Measurements from ENCODE around the gene RPA3.

RPA3 gene

DNA sequence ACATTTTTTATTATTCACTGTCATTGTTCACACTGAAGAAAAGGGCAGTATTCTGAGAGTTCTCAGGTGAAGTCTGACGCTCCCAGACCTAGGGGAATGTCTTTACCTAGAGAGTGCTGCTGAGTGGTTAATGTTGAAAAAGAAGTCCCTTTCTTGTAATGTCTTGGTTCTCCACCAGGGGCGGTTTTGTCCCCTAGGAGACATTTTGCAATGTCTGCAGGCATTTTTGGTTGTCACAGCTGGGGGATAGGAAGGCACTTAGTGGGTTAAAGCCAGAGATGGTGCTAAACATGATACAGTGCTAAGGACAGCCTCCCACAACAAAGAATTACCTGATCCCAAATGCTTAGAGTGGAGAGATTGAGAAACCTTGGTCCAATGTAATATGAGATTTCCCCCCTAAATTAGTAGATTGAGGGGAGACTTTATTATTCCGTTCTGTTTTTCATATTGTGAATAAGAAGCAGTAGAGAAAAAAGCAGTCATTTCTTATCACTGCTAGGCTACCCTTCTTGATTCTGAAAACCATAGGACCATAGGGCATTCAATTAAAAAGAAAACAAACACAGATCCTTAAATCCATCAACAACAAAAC, 64.7 kb downstream of the RPA3 start:
- H3K14ac ChIP-seq (ENCODE audit: low read length): no peak overlapping the region
- H3K4me1 ChIP-seq (ENCODE audit: control insufficient read depth in 2 of 2, insufficient read depth in 1 of 2, low read depth in 1 of 2, low read length in 2 of 2): peaks cover 0 to 2% of the 10 kb centered on the region in 2 donors
- no peak overlapping the region for H2BK15ac ChIP-seq (ENCODE audit: low read length)
- no peak overlapping the region for H2AFZ ChIP-seq (ENCODE audit: low read length)
- no peak overlapping the region for H3K4me3 ChIP-seq (ENCODE audit: low read length in 2 of 2)
- H2BK5ac ChIP-seq (ENCODE audit: low read length): no peak overlapping the region
- H3K36me3 ChIP-seq (replicated peaks in 1 of 2; ENCODE audit: control insufficient read depth in 2 of 2, insufficient read depth in 2 of 2, low read length in 2 of 2): no peaks in the 10 kb centered on the region
- peak; percentile 18 for DNase-seq (ENCODE audit: low spot score)
- H3K79me1 ChIP-seq (ENCODE audit: low read depth, low read length): no peaks in the 10 kb centered on the region
- no peak overlapping the region for H2AK5ac ChIP-seq (ENCODE audit: low read depth, low read length)
- no peak overlapping the region for H3K27ac ChIP-seq (replicated peaks; ENCODE audit: low read length)
- H4K8ac ChIP-seq (ENCODE audit: low read depth, low read length): no peak overlapping the region
- no peak overlapping the region for H3K4me2 ChIP-seq (ENCODE audit: insufficient read depth, low read length, poor library complexity, severe bottlenecking)
- no CpG with 5 or more reads among the region's 3 CpGs for WGBS, 2 donors (ENCODE audit: extremely low coverage in 2 of 2, insufficient read length in 2 of 2, insufficient replicate concordance in 1 of 2)
- H3K4ac ChIP-seq (ENCODE audit: low read length): no peak overlapping the region
- H3K9me3 ChIP-seq (replicated peaks in 1 of 2; ENCODE audit: control insufficient read depth in 2 of 2, insufficient read depth in 1 of 2, low read depth in 1 of 2, low read length in 2 of 2): no peaks in the 10 kb centered on the region
- no peaks in the 10 kb centered on the region for H3K27me3 ChIP-seq (ENCODE audit: control insufficient read depth in 3 of 3, insufficient read depth in 3 of 3, low read depth in 1 of 3, low read length in 3 of 3)
- H3K23ac ChIP-seq (ENCODE audit: low read depth, low read length, poor library complexity): no peak overlapping the region
- no peak overlapping the region for H3K9ac ChIP-seq (ENCODE audit: low read depth, low read length, poor library complexity)
- no peak overlapping the region for H4K91ac ChIP-seq (ENCODE audit: low read depth, low read length, poor library complexity)
- no peak overlapping the region for H2BK120ac ChIP-seq (ENCODE audit: low read depth, low read length)
- no peak overlapping the region for H2BK12ac ChIP-seq (ENCODE audit: low read length)
- H3K18ac ChIP-seq (ENCODE audit: low read length): no peak overlapping the region

DNA sequence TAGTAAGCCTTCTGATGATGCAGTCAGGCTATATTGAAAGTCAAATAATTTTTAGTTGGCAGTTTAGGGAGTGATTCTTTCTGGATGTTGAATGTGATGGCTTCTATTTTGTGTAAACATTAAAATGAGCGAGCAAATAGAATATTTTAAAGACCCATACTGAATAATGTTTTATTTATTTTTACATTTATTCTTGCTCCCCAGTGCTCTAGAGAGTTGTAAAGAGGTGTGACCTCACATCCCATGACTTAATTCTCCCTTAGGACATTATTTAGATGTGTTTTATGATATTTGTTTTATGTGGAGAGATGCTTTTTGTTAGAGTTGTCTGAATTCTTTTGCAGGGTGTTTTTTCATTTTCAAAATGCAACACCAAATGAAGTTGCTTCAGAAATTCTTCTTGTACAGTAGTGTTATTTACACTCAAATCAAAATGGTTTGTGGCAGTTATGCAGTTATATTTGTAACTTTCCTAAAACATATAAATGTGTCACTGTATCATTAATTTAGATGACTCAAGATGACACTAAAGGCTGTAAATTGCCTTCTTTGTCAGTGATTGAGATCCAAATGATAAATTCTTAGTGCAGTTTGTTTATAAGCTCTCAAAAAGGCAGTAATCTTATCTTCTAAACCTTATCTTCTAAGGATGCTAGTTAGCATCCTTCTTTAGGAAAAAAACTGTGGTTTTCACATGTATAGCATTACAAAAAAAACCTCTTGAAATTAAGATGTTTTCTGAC, 65.4 kb downstream of the RPA3 start:
- H3K4me1 ChIP-seq (ENCODE audit: control insufficient read depth in 2 of 2, insufficient read depth in 1 of 2, low read depth in 1 of 2, low read length in 2 of 2): peaks cover 0 to 2% of the 10 kb centered on the region in 2 donors
- no peak overlapping the region for H4K91ac ChIP-seq (ENCODE audit: low read depth, low read length, poor library complexity)
- no peaks in the 10 kb centered on the region for H3K9me3 ChIP-seq (replicated peaks in 1 of 2; ENCODE audit: control insufficient read depth in 2 of 2, insufficient read depth in 1 of 2, low read depth in 1 of 2, low read length in 2 of 2)
- no peak overlapping the region for H3K4ac ChIP-seq (ENCODE audit: low read length)
- no peaks in the 10 kb centered on the region for H3K27me3 ChIP-seq (ENCODE audit: control insufficient read depth in 3 of 3, insufficient read depth in 3 of 3, low read depth in 1 of 3, low read length in 3 of 3)
- H2AFZ ChIP-seq (ENCODE audit: low read length): no peak overlapping the region
- H3K14ac ChIP-seq (ENCODE audit: low read length): no peak overlapping the region
- DNase-seq (ENCODE audit: low spot score): no peak
- no peak overlapping the region for H2BK5ac ChIP-seq (ENCODE audit: low read length)
- H3K9ac ChIP-seq (ENCODE audit: low read depth, low read length, poor library complexity): no peak overlapping the region
- no peak overlapping the region for H2BK12ac ChIP-seq (ENCODE audit: low read length)
- no peaks in the 10 kb centered on the region for H3K36me3 ChIP-seq (replicated peaks in 1 of 2; ENCODE audit: control insufficient read depth in 2 of 2, insufficient read depth in 2 of 2, low read length in 2 of 2)
- H2BK15ac ChIP-seq (ENCODE audit: low read length): no peak overlapping the region
- H2BK120ac ChIP-seq (ENCODE audit: low read depth, low read length): no peak overlapping the region
- H3K79me1 ChIP-seq (ENCODE audit: low read depth, low read length): no peaks in the 10 kb centered on the region
- no peak overlapping the region for H3K27ac ChIP-seq (replicated peaks; ENCODE audit: low read length)
- no peak overlapping the region for H2AK5ac ChIP-seq (ENCODE audit: low read depth, low read length)
- no peak overlapping the region for H4K8ac ChIP-seq (ENCODE audit: low read depth, low read length)
- no peak overlapping the region for H3K4me3 ChIP-seq (ENCODE audit: low read length in 2 of 2)
- WGBS, 2 donors (ENCODE audit: extremely low coverage in 2 of 2, insufficient read length in 2 of 2, insufficient replicate concordance in 1 of 2): no CpG with 5 or more reads among the region's 1 CpG
- H3K18ac ChIP-seq (ENCODE audit: low read length): no peak overlapping the region
- H3K23ac ChIP-seq (ENCODE audit: low read depth, low read length, poor library complexity): no peak overlapping the region
- no peak overlapping the region for H3K4me2 ChIP-seq (ENCODE audit: insufficient read depth, low read length, poor library complexity, severe bottlenecking)

DNA sequence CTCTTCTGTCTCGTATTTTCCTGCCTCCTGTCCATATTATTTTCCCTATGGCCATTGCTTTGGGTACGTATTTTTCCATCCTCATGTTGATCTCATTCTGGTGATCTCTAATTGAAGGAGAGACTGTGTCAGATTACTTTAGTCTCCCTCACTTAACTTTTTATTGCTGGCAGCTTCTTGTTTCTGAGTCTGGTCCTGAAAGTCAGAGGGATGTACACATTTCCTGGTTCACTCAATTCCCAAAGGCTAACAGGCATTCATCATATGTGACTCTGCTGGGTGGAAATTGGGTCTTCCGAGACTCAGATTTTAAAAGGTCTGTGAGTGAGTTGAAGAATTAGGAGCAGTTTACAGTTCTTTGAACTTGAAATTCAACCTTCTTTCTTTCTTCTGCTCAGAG, 66.9 kb downstream of the RPA3 start:
- no peak overlapping the region for H2BK15ac ChIP-seq (ENCODE audit: low read length)
- H4K8ac ChIP-seq (ENCODE audit: low read depth, low read length): no peak overlapping the region
- H3K79me1 ChIP-seq (ENCODE audit: low read depth, low read length): peaks cover 2% of the 10 kb centered on the region
- whole genome bisulfite sequencing, 2 donors (ENCODE audit: extremely low coverage in 2 of 2, insufficient read length in 2 of 2, insufficient replicate concordance in 1 of 2): no CpG with 5 or more reads among the region's 3 CpGs
- H3K9me3 ChIP-seq (replicated peaks in 1 of 2; ENCODE audit: control insufficient read depth in 2 of 2, insufficient read depth in 1 of 2, low read depth in 1 of 2, low read length in 2 of 2): no peaks in the 10 kb centered on the region
- no peak for DNase-seq (ENCODE audit: low spot score)
- H2BK12ac ChIP-seq (ENCODE audit: low read length): no peak overlapping the region
- H3K4me2 ChIP-seq (ENCODE audit: insufficient read depth, low read length, poor library complexity, severe bottlenecking): no peak overlapping the region
- H2BK5ac ChIP-seq (ENCODE audit: low read length): no peak overlapping the region
- no peak overlapping the region for H2BK120ac ChIP-seq (ENCODE audit: low read depth, low read length)
- peaks cover 0 to 2% of the 10 kb centered on the region in 2 donors for H3K4me1 ChIP-seq (ENCODE audit: control insufficient read depth in 2 of 2, insufficient read depth in 1 of 2, low read depth in 1 of 2, low read length in 2 of 2)
- no peak overlapping the region for H3K14ac ChIP-seq (ENCODE audit: low read length)
- no peak overlapping the region for H3K18ac ChIP-seq (ENCODE audit: low read length)
- H2AFZ ChIP-seq (ENCODE audit: low read length): no peak overlapping the region
- no peak overlapping the region for H3K4me3 ChIP-seq (ENCODE audit: low read length in 2 of 2)
- H3K9ac ChIP-seq (ENCODE audit: low read depth, low read length, poor library complexity): no peak overlapping the region
- no peaks in the 10 kb centered on the region for H3K27me3 ChIP-seq (ENCODE audit: control insufficient read depth in 3 of 3, insufficient read depth in 3 of 3, low read depth in 1 of 3, low read length in 3 of 3)
- no peak overlapping the region for H2AK5ac ChIP-seq (ENCODE audit: low read depth, low read length)
- H3K36me3 ChIP-seq (replicated peaks in 1 of 2; ENCODE audit: control insufficient read depth in 2 of 2, insufficient read depth in 2 of 2, low read length in 2 of 2): no peaks in the 10 kb centered on the region
- H4K91ac ChIP-seq (ENCODE audit: low read depth, low read length, poor library complexity): no peak overlapping the region
- H3K23ac ChIP-seq (ENCODE audit: low read depth, low read length, poor library complexity): no peak overlapping the region
- H3K4ac ChIP-seq (ENCODE audit: low read length): no peak overlapping the region
- H3K27ac ChIP-seq (replicated peaks; ENCODE audit: low read length): no peak overlapping the region

DNA sequence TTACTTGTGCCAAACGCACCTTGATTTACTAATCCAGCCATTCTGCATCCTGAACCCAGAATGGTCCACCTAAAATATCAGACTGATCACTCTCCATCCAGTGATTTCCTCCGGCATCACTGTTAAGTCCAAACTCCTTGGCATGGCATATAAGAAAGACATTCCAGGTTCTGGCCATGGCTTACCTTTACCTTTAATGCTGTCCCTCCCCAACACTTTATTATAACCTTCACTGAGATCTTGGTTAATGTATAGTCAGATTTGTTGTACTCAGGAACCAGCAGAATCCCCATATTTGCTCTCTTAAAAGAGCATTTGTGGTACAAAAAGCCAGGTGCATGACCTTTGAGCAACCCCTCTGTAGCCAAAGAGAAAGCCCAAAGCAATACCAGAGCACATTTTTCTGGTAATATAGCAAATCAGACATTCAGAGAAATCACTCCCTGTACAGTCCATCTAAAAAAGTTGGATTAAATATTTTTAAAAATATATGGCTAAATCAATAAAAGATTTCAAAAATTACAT, 67.7 kb downstream of the RPA3 start:
- H3K27me3 ChIP-seq (ENCODE audit: control insufficient read depth in 3 of 3, insufficient read depth in 3 of 3, low read depth in 1 of 3, low read length in 3 of 3): no peaks in the 10 kb centered on the region
- no peak overlapping the region for H2BK5ac ChIP-seq (ENCODE audit: low read length)
- no peak overlapping the region for H3K18ac ChIP-seq (ENCODE audit: low read length)
- H3K27ac ChIP-seq (replicated peaks; ENCODE audit: low read length): no peak overlapping the region
- H3K14ac ChIP-seq (ENCODE audit: low read length): no peak overlapping the region
- H3K9ac ChIP-seq (ENCODE audit: low read depth, low read length, poor library complexity): no peak overlapping the region
- H2BK12ac ChIP-seq (ENCODE audit: low read length): no peak overlapping the region
- H3K79me1 ChIP-seq (ENCODE audit: low read depth, low read length): peaks cover 2% of the 10 kb centered on the region
- H4K91ac ChIP-seq (ENCODE audit: low read depth, low read length, poor library complexity): no peak overlapping the region
- no peak overlapping the region for H2BK120ac ChIP-seq (ENCODE audit: low read depth, low read length)
- no peak overlapping the region for H2AK5ac ChIP-seq (ENCODE audit: low read depth, low read length)
- no peak overlapping the region for H3K23ac ChIP-seq (ENCODE audit: low read depth, low read length, poor library complexity)
- H4K8ac ChIP-seq (ENCODE audit: low read depth, low read length): no peak overlapping the region
- WGBS, 2 donors (ENCODE audit: extremely low coverage in 2 of 2, insufficient read length in 2 of 2, insufficient replicate concordance in 1 of 2): no CpG with 5 or more reads among the region's 2 CpGs
- H3K4ac ChIP-seq (ENCODE audit: low read length): no peak overlapping the region
- H3K9me3 ChIP-seq (replicated peaks in 1 of 2; ENCODE audit: control insufficient read depth in 2 of 2, insufficient read depth in 1 of 2, low read depth in 1 of 2, low read length in 2 of 2): peaks cover 0 to 2% of the 10 kb centered on the region in 2 donors
- no peak overlapping the region for H2BK15ac ChIP-seq (ENCODE audit: low read length)
- no peak overlapping the region for H3K4me2 ChIP-seq (ENCODE audit: insufficient read depth, low read length, poor library complexity, severe bottlenecking)
- no peak overlapping the region for H3K4me3 ChIP-seq (ENCODE audit: low read length in 2 of 2)
- no peak overlapping the region for H2AFZ ChIP-seq (ENCODE audit: low read length)
- DNase-seq (ENCODE audit: low spot score): no peak
- H3K4me1 ChIP-seq (ENCODE audit: control insufficient read depth in 2 of 2, insufficient read depth in 1 of 2, low read depth in 1 of 2, low read length in 2 of 2): peaks cover 0 to 2% of the 10 kb centered on the region in 2 donors
- no peaks in the 10 kb centered on the region for H3K36me3 ChIP-seq (replicated peaks in 1 of 2; ENCODE audit: control insufficient read depth in 2 of 2, insufficient read depth in 2 of 2, low read length in 2 of 2)

Data from neuronal stem cell (in vitro differentiated cells).